HuH-7.5 (cell line): ENCODE results near the gene TMEM51.

Source experiments
- DNase-seq: peaks from one replicate; pipeline ENCODE4 v3.0.0; 2011; ENCODE audit warnings: low spot score

Gene TMEM51, protein sequence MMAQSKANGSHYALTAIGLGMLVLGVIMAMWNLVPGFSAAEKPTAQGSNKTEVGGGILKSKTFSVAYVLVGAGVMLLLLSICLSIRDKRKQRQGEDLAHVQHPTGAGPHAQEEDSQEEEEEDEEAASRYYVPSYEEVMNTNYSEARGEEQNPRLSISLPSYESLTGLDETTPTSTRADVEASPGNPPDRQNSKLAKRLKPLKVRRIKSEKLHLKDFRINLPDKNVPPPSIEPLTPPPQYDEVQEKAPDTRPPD

GRCh38 chr1:15153184-15153841 lies at the start of gene TMEM51:
Gene TMEM51, plus strand, starts transcription at chr1:15153747. Its CDS starts 61,341 bp downstream, at chr1:15215088.
- DNase-seq, result peak; percentile 66

DNA sequence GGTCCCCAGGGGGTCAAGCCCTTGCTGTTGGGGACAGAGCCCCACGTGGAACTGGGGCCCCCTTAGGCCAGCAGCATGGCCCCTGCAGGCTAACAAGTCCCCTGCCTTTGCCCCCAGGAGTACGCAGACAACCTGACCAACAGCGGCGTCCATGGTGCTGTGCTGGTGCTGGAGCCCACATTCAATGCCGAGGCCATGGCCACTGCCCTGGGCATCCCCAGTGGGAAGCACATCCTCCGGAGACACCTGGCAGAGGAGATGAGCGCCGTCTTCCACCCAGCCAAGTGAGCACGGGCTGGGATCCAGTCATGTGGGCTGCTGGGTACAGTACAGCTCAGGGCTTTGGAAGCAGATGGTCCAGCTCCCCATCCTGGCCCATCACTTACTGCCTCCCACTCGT lies 49.6 kb upstream of the TMEM51 start:
- DNase-seq, result no peak

GRCh38 chr1:15104768-15105167 lies 48.8 kb upstream of the TMEM51 start:
- DNase-seq, result no peak

- no peak for DNase-seq
These were observed 46.9 kb upstream of the TMEM51 start for GRCh38 chr1:15106608-15107007.

GRCh38 chr1:15107058-15107687 lies 46.4 kb upstream of the TMEM51 start:
- no peak for DNase-seq

- DNase-seq, result no peak
These were observed 45.6 kb upstream of the TMEM51 start for GRCh38 chr1:15107911-15108310.

DNA sequence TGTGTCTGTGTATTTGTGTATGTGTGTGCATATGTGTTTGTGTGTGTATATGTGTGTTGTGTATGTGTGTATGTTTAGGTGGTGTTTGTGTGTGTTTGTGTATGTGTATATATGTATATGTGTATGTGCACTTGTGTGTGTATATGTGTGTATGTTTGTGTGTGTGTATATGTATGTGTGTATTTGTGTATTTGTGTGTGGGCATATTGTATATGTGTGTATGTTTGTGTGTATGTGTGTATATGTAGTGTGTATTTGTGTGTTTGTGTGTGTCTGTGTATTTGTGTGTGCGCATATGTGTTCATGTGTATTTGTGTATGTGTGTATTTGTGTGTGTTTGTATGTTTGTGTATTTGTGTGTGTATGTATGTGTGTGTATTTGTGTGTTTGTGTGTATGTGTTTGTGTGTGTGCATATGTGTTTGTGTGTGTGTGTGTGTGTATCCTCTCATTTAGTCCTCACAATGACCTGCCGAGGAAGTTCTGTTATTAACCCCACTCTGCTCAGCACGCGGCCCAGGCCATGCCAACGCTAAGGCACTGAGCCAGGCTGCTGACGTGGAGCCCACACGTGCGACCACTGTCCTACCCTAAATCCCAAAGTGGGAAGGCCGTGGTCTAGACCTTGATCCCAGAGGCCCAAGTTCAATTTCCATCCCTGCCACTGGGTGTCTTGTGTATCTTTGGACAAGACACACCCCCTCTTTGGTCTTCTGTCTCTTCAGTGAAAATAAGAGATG lies 43.2 kb upstream of the TMEM51 start:
- DNase-seq, result no peak

DNA sequence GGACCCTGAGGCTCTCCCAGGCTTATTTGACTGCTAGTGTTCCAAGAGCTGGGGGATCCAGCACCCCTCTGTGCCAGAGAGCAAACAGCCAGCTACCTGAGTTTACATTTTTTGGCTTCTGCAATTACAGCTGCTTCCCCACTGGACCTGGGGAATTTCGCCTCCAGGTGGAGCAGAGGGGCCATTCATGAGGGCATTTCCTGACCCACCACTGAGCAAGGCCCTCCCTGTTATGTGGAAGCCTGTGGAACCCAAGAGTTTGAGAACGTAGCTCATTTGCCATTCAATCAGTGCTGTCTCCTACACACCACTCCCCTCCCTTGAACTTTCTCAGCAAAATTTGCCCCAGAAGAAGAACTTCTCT lies 42.7 kb upstream of the TMEM51 start:
- DNase-seq, result no peak

- DNase-seq, result no peak
These were observed 40.4 kb upstream of the TMEM51 start for GRCh38 chr1:15113146-15113545.

- DNase-seq, result no peak
These were observed 38.7 kb upstream of the TMEM51 start for GRCh38 chr1:15114884-15115283.

GRCh38 chr1:15115542-15116330 lies 37.8 kb upstream of the TMEM51 start:
- no peak for DNase-seq

DNA sequence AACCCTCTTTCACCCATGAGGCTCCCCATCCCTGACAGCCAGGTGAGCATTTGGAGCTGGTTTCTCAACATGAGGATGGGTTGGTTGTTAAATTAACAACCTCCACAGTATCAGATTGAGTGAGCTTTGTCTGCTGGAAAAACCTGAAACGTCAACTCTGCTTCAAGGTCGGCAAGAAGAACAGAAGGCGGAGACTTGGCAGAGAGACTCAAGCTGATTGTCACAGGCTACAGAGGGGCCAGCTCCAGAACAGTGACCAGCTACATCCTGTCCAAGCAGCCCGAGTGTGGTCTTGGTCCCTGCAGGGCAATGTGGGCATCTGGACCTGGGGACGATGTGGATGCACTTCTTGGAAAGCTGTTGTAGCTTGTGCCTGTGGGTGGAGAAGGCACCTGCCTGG lies 36.6 kb upstream of the TMEM51 start:
- DNase-seq, result no peak

GRCh38 chr1:15117671-15118325 lies 35.7 kb upstream of the TMEM51 start:
- DNase-seq, result no peak

DNA sequence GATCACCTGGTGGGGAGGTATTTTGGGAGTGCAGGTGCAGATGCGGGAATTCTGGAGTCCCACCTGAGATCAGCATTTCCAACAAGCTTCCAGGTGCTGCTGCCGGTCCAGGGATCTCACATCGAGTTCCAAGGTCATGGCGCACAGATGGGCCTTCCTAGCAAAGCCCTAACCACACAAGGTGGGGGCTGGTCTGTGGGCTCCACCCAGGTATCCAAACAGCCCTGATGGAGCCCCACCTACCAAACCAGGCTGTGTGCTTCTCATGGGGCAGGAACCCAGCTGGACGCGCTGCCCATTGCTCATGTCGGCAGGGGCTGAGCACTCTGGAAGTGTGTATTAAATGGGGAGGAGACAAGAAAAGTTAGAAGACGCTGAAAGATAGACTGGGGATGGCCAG lies 35.0 kb upstream of the TMEM51 start:
- DNase-seq, result no peak

GRCh38 chr1:15120251-15120945 lies 33.1 kb upstream of the TMEM51 start:
- no peak for DNase-seq

- no peak for DNase-seq
These were observed 31.2 kb upstream of the TMEM51 start for GRCh38 chr1:15122331-15122730.

DNA sequence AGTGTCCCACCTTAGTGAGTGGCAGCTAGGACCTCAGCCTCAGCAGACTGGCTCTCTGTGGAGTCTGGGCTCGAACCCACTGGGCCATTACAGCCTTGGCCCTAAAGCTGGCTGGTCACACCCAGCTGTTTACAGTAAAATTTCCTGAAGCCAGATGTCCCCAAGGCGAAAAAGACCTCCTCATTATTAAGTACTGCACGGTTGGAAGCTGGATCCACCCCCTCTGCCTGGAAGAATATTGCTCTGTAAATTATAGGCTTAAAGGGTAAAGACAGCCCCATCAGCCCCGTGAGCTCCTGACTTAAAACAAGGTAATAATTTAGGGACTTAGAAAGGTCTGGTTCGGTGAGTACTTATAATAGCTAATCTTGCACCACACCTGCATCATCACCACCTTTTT lies 30.3 kb upstream of the TMEM51 start:
- DNase-seq, result no peak

- no peak for DNase-seq
These were observed 29.6 kb upstream of the TMEM51 start for GRCh38 chr1:15123925-15124324.

GRCh38 chr1:15124362-15125100 lies 29.0 kb upstream of the TMEM51 start:
- no peak for DNase-seq

DNA sequence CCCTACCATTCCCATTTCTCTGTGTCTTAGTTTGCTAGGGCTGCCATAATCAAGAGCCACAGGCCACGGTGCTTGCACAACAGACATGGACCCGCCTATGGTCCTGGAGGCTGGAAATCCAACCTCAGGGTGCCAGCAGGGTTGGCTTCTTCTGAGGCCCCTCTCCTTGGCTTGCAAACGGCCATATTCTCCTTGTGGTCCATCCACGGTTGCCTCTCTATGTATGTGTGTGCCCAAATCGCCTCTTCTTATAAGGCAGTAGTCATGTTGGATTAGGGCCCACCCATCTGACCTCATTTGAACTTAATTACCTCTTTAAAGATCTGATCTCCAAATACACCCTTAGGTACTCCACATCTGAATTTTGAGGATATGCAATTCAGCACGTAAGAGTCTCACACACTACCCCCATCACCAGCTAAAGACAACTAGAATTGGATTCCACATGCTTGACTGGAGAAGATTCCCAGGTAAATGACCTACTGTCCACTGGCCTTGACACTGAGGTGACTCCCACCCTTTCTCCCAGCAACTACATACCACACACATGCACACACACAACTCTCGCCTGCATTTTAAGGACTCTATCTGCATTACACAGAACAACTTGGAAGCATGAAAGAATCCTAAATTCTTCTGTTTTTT lies 28.3 kb upstream of the TMEM51 start:
- no peak for DNase-seq
